Measurements from ENCODE around the gene MTHFD1L.

GRCh38 chr6:151009576-151009975, 144.1 kb downstream of the MTHFD1L start:
- TF ChIP-seq CTCF (IDR thresholded peaks at IDR 0.05): no peak
- TF ChIP-seq POLR2AphosphoS5 (IDR thresholded peaks at IDR 0.05): no peak
- no peak for TF ChIP-seq EP300 (IDR thresholded peaks at IDR 0.05)
